HCT116 (cell line): ENCODE measurements around the gene MVB12A. TPM values are rescaled to one million over a fixed set of nuclear protein-coding genes. Genes with fewer than 3 reads are reported as not detected.

Experiments used
- ATAC-seq: fragments of 200-7000 bp; cut with Tn5 transposase; 2 replicates; pipeline ENCODE4 v1.9.1; 2020; ENCODE audit warnings: mild to moderate bottlenecking, moderate library complexity
- BruUV-seq: library from RNA; stranded (reverse); fragments of 400-500 nt; replicated peaks from 2 replicates; lab custom pipeline; 2021; lab: Mats Ljungman, UMichigan
- CTCF ChIA-PET: fragments of 300-600 bp; sonication (Branson Sonifier 250); formaldehyde crosslinking; loops from one replicate; lab custom pipeline; 2021; ENCODE audit warnings: antibody characterized with exemption; lab: Charles Lee
- POLR2A ChIA-PET: fragments of 300-600, 350-600 bp; sonication (Branson Sonifier 250); formaldehyde crosslinking; loops from one replicate; lab custom pipeline; 2021; ENCODE audit warnings: antibody characterized with exemption; lab: Charles Lee
- RAD21 ChIA-PET, 2 experiments: fragments of 300-600 bp; sonication (Branson Sonifier 250); formaldehyde crosslinking; loops; one replicate each; lab custom pipeline; 2023; ENCODE audit warnings: low total read pairs in 2 of 2; ENCODE audit not compliant: uncharacterized antibody in 2 of 2, unreplicated experiment in 2 of 2, low non-redundant PET in 1 of 2; lab: Charles Lee
- DNase-seq: peaks from one replicate; pipeline ENCODE4 v3.0.0-alpha.2; 2010; ENCODE audit warnings: low read depth, low spot score
- H2AFZ ChIP-seq: fragments of 200-600 bp; shearing (Covaris generic), sonication (generic); 2 replicates; pipeline ENCODE4 v1.6.1; 2017; ENCODE audit warnings: low read depth, mixed run types, mixed read lengths, antibody characterized with exemption, low read length; ENCODE audit not compliant: poor library complexity, severe bottlenecking
- H3K27ac ChIP-seq: 2 replicates; pipeline ENCODE4 v1.5.1; 2012; ENCODE audit warnings: low read depth, low read length
- H3K27me3 ChIP-seq: fragments of 200-600 bp; sonication (generic); 2 replicates; pipeline ENCODE4 v1.6.1; 2016; ENCODE audit warnings: mixed run types, low read length, mixed read lengths; ENCODE audit not compliant: insufficient read depth
- H3K36me3 ChIP-seq, 2 experiments: fragments of 200-500 bp in 1 of 2; fragments of 200-600 bp in 1 of 2; sonication (Bioruptor generic) in 1 of 2; sonication (generic) in 1 of 2; 2 replicates each; pipeline versions ENCODE4 v1.5.1 to v1.6.1; 2014 to 2016; ENCODE audit warnings: low read length in 2 of 2, inconsistent platforms in 1 of 2, mixed read lengths in 1 of 2, mixed run types in 1 of 2; ENCODE audit not compliant: insufficient read depth in 2 of 2, control insufficient read depth in 1 of 2
- H3K4me1 ChIP-seq, 2 experiments: fragments of 200-600 bp in 1 of 2; sonication (generic) in 1 of 2; 2 replicates each; pipeline versions ENCODE4 v1.5.1 to v1.6.1; 2012 to 2017; ENCODE audit warnings: low read length in 2 of 2, inconsistent platforms in 1 of 2, mild to moderate bottlenecking in 1 of 2, mixed read lengths in 1 of 2, mixed run types in 1 of 2, moderate library complexity in 1 of 2; ENCODE audit not compliant: insufficient read depth in 2 of 2, control insufficient read depth in 1 of 2
- H3K4me2 ChIP-seq: fragments of 200-600 bp; sonication (generic); 2 replicates; pipeline ENCODE4 v1.6.1; 2017; ENCODE audit warnings: mixed run types, low read length, mixed read lengths
- H3K4me3 ChIP-seq, 2 experiments: fragments of 200-600 bp in 1 of 2; sonication (generic) in 1 of 2; replicated peaks in 1 of 2; 2 replicates each; pipeline ENCODE4 v1.5.1; 2011 to 2016; ENCODE audit warnings: low read length in 2 of 2, control low read depth in 1 of 2, low read depth in 1 of 2, mild to moderate bottlenecking in 1 of 2, mixed read lengths in 1 of 2, mixed run types in 1 of 2
- H3K79me2 ChIP-seq: fragments of 200-600 bp; sonication (generic); 2 replicates; pipeline ENCODE4 v1.6.1; 2017; ENCODE audit warnings: mild to moderate bottlenecking, mixed run types, low read length, moderate library complexity, mixed read lengths; ENCODE audit not compliant: insufficient read depth
- H3K9ac ChIP-seq: fragments of 200-600 bp; sonication (generic); 2 replicates; pipeline ENCODE4 v1.6.1; 2016; ENCODE audit warnings: low read length, mixed read lengths
- H3K9me2 ChIP-seq: fragments of 200-600 bp; sonication (generic), shearing (Covaris generic); 2 replicates; pipeline ENCODE4 v1.6.1; 2017; ENCODE audit warnings: mixed run types, mild to moderate bottlenecking, moderate library complexity; ENCODE audit not compliant: insufficient read depth
- H3K9me3 ChIP-seq, 2 experiments: fragments of 200-500 bp in 1 of 2; fragments of 200-600 bp in 1 of 2; sonication (Bioruptor generic) in 1 of 2; sonication (generic) in 1 of 2; 2 replicates each; pipeline ENCODE4 v1.6.1; 2014 to 2017; ENCODE audit warnings: low read length in 2 of 2, mixed read lengths in 2 of 2, inconsistent platforms in 1 of 2, low read depth in 1 of 2, mild to moderate bottlenecking in 1 of 2, mixed run types in 1 of 2, moderate library complexity in 1 of 2; ENCODE audit not compliant: control insufficient read depth in 1 of 2, insufficient read depth in 1 of 2
- H4K20me1 ChIP-seq: fragments of 200-600 bp; sonication (generic), shearing (Covaris generic); 2 replicates; pipeline ENCODE4 v1.6.1; 2017; ENCODE audit warnings: mixed run types, mild to moderate bottlenecking, moderate library complexity; ENCODE audit not compliant: insufficient read depth
- CEBPB ChIP-seq: IDR thresholded peaks from 2 replicates; pipeline ENCODE4 v1.6.1; 2012; ENCODE audit warnings: low read depth
- CTCF ChIP-seq, 3 experiments: fragments of 200-600 bp in 1 of 3; sonication (generic) in 1 of 3; IDR thresholded peaks in 2 of 3; conservative IDR thresholded peaks in 1 of 3; 2 replicates each; pipeline ENCODE4 v1.5.1; 2012 to 2017; ENCODE audit warnings: low read depth in 2 of 3, low read length in 2 of 3, antibody characterized with exemption in 1 of 3, borderline replicate concordance in 1 of 3, control low read depth in 1 of 3, mild to moderate bottlenecking in 1 of 3, mixed read lengths in 1 of 3, mixed run types in 1 of 3, moderate library complexity in 1 of 3; ENCODE audit not compliant: insufficient read depth in 1 of 3
- EGR1 ChIP-seq: IDR thresholded peaks from 2 replicates; pipeline ENCODE4 v1.6.1; 2012; ENCODE audit warnings: low read depth
- ELF1 ChIP-seq: IDR thresholded peaks from 2 replicates; pipeline ENCODE4 v1.6.1; 2012; ENCODE audit warnings: low read depth, borderline replicate concordance
- MAX ChIP-seq: IDR thresholded peaks from 2 replicates; pipeline ENCODE4 v1.6.1; 2012
- RAD21 ChIP-seq: IDR thresholded peaks from 2 replicates; pipeline ENCODE4 v1.6.1; 2012; ENCODE audit warnings: low read depth, mild to moderate bottlenecking
- ZFX ChIP-seq: fragments of 450-650 bp; IDR thresholded peaks from 2 replicates; pipeline ENCODE4 v1.6.1; 2017
- intact Hi-C: fragments of 100-400 bp; cut with micrococcal nuclease; formaldehyde crosslinking; loops from 2 replicates; pipeline ENCODE4 v1.10.0; 2022
- total RNA-seq: library from RNA; stranded (reverse); gene quantifications from one replicate; pipeline ENCODE4 v1.2.1, GENCODE V29; 2021; ENCODE audit not compliant: unreplicated experiment

MVB12A gene
- total RNA-seq, 1 experiment from 2014 or later = 91.7 TPM

- BruUV-seq = TSS peak; percentile 42
- POLR2A ChIA-PET = interaction anchor here (2.8 kb wide), 1 partner anchor 14 kb away, joined by 21 read pairs; the partner anchor contains the start of gene BST2
- DNase-seq = no peak
Measured at GRCh38 chr19:17420475-17420924, 653 bp downstream of the MVB12A start.

More at GRCh38 chr19:17420475-17420924, 653 bp downstream of the MVB12A start:
- peaks cover 14 to 39% of the 10 kb centered on the region in 2 experiments for H3K4me1 ChIP-seq
- peak; percentile 51 for TF ChIP-seq RAD21
- peak; percentile 76; the same call in 1 of the 2 replicates for TF ChIP-seq MAX
- no peak for TF ChIP-seq ZFX
- peak; percentile 57 for TF ChIP-seq EGR1
- TF ChIP-seq CTCF (IDR thresholded peaks at IDR 0.05 in 2 of 3, conservative IDR thresholded peaks at IDR 0.05 in 1 of 3; ENCODE audit: borderline replicate concordance in 1 of 3, insufficient read depth in 1 of 3, low read depth in 2 of 3, low read length in 2 of 3) = peak in 1 of 3 experiments; percentile 20; a peak in 1 of 6 replicates
- TF ChIP-seq ELF1 = no peak
- TF ChIP-seq CEBPB = no peak
- H3K27me3 ChIP-seq = no peaks in the 10 kb centered on the region
- CTCF ChIA-PET = no interaction called here
- peak overlapping the region; percentile 84 for H3K9ac ChIP-seq
- peak; percentile 64 for ATAC-seq
- H3K36me3 ChIP-seq = no peaks in the 10 kb centered on the region
- RAD21 ChIA-PET = no interaction called here
- no peaks in the 10 kb centered on the region for H4K20me1 ChIP-seq
- no peaks in the 10 kb centered on the region for H3K9me2 ChIP-seq
- peak overlapping the region; percentile 91 for H3K4me2 ChIP-seq
- H2AFZ ChIP-seq = peak overlapping the region; percentile 31
- peaks cover 10% of the 10 kb centered on the region; the same call in 1 of the 2 replicates for H3K79me2 ChIP-seq
- peak overlapping the region; percentile 91 to 93 for H3K4me3 ChIP-seq
- intact Hi-C loops = no loop called here
- H3K9me3 ChIP-seq = no peaks in the 10 kb centered on the region
- H3K27ac ChIP-seq = peak overlapping the region; percentile 94
